ENCODE data around the gene OSTN. TPM values are rescaled to one million over a fixed set of nuclear protein-coding genes. Genes with fewer than 3 reads are reported as not detected.
A peak's percentile ranks its signal among the peaks of the same experiment; 100 is the strongest.

The OSTN gene
- not detected in 2 replicates for total RNA-seq (2014; rRNA removed; shearing (Covaris generic); ENCODE audit: low replicate concordance)

DNA sequence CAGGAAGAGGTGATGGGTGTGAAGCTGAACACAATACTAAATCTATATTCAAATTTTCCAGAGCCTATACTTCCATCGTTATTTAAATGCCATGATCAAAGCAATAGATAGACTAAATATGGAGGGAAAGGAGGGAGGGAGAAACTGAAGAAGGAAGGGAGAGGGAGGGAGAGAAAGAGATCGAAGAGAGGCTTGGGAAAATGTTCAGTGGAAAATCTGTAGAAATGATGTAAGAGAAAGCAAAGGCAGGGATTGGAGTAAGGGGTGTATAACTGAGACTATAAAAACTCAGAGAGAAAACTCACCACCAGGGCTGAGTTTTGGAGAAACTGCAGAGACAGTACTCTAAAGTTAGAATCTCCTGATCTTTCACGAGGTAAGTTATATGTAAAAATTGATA is at the start of gene OSTN:
TSS of gene OSTN (plus strand) at position 310 of the 400 bp plus-strand sequence. CDS start 13,292 bp downstream, outside the sequence.
- DNase-seq, result no peak
- Histone ChIP-seq H3K9me2 (replicated peaks; ENCODE audit: insufficient read depth, low read length) (no peaks in the 10 kb centered on the region), H3K79me2 (ENCODE audit: low read length) (no peaks in the 10 kb centered on the region), H3K27ac (ENCODE audit: low read length) (no peak within 1 kb of the TSS), H4K20me1 (ENCODE audit: insufficient read depth, low read depth, low read length) (no peaks in the 10 kb centered on the region), H2AFZ (ENCODE audit: low read length) (no peak within 1 kb of the TSS), H3K9ac (ENCODE audit: low read length) (no peak within 1 kb of the TSS), H3K36me3 (ENCODE audit: insufficient read depth, low read length) (no peaks in the 10 kb centered on the region), H3K4me2 (ENCODE audit: low read depth, low read length, poor library complexity, severe bottlenecking) (no peak within 1 kb of the TSS), H3K9me3 (ENCODE audit: low read length) (peaks cover 28% of the 10 kb centered on the region), H3K4me1 (ENCODE audit: low read length) (no peaks in the 10 kb centered on the region), H3K27me3 (ENCODE audit: low read length) (no peaks in the 10 kb centered on the region), H3K4me3 (ENCODE audit: low read length) (no peak within 1 kb of the TSS)

- Histone ChIP-seq H4K20me1 (ENCODE audit: insufficient read depth, low read depth, low read length) (no peaks in the 10 kb centered on the region), H3K9ac (ENCODE audit: low read length) (no peak overlapping the region), H3K79me2 (ENCODE audit: low read length) (no peaks in the 10 kb centered on the region), H3K27me3 (ENCODE audit: low read length) (no peaks in the 10 kb centered on the region), H3K4me1 (ENCODE audit: low read length) (no peaks in the 10 kb centered on the region), H3K4me3 (ENCODE audit: low read length) (no peak overlapping the region), H3K36me3 (ENCODE audit: insufficient read depth, low read length) (no peaks in the 10 kb centered on the region), H3K9me3 (ENCODE audit: low read length) (peaks cover 66% of the 10 kb centered on the region), H3K9me2 (replicated peaks; ENCODE audit: insufficient read depth, low read length) (no peaks in the 10 kb centered on the region), H3K4me2 (ENCODE audit: low read depth, low read length, poor library complexity, severe bottlenecking) (no peak overlapping the region), H3K27ac (ENCODE audit: low read length) (no peak overlapping the region), H2AFZ (ENCODE audit: low read length) (no peak overlapping the region; the same call in 1 of the 2 replicates)
- DNase-seq, result no peak
These were observed 47.4 kb upstream of the OSTN start for GRCh38 chr3:191151653-191152052.

GRCh38 chr3:191154827-191155226 is 44.2 kb upstream of the OSTN start:
- Histone ChIP-seq H3K79me2 (ENCODE audit: low read length) (no peaks in the 10 kb centered on the region), H3K4me2 (ENCODE audit: low read depth, low read length, poor library complexity, severe bottlenecking) (no peak overlapping the region), H3K36me3 (ENCODE audit: insufficient read depth, low read length) (no peaks in the 10 kb centered on the region), H3K4me1 (ENCODE audit: low read length) (no peaks in the 10 kb centered on the region), H3K27ac (ENCODE audit: low read length) (no peak overlapping the region), H3K9ac (ENCODE audit: low read length) (no peak overlapping the region), H3K4me3 (ENCODE audit: low read length) (no peak overlapping the region), H3K9me3 (ENCODE audit: low read length) (peaks cover 57% of the 10 kb centered on the region), H4K20me1 (ENCODE audit: insufficient read depth, low read depth, low read length) (no peaks in the 10 kb centered on the region), H3K27me3 (ENCODE audit: low read length) (no peaks in the 10 kb centered on the region), H3K9me2 (replicated peaks; ENCODE audit: insufficient read depth, low read length) (no peaks in the 10 kb centered on the region), H2AFZ (ENCODE audit: low read length) (no peak overlapping the region)
- no peak for DNase-seq

DNA sequence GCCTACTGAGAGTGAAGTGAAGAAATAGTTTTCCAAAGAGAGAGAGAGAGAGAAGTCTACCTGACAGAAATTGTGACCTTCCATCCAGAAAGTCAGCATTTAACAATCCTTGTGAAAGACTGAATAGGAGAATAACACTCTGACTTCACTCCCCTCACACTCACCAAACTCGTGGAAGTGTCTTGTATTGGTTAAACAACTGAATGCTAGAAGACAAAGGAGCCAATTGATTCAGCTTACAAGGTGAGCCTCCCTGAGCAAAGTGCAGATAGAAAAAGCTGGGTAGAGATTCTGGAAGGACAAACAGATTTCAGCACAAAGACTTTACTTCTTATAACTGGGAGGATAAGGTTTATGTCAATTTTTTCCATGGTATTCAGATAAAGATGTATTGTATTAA is 40.8 kb upstream of the OSTN start:
- H3K9me2 ChIP-seq (replicated peaks; ENCODE audit: insufficient read depth, low read length), result no peaks in the 10 kb centered on the region
- H3K4me3 ChIP-seq (ENCODE audit: low read length), result no peak overlapping the region
- H3K27ac ChIP-seq (ENCODE audit: low read length), result no peak overlapping the region
- peaks cover 66% of the 10 kb centered on the region for H3K9me3 ChIP-seq (ENCODE audit: low read length)
- no peaks in the 10 kb centered on the region for H3K36me3 ChIP-seq (ENCODE audit: insufficient read depth, low read length)
- H3K4me1 ChIP-seq (ENCODE audit: low read length), result no peaks in the 10 kb centered on the region
- H4K20me1 ChIP-seq (ENCODE audit: insufficient read depth, low read depth, low read length), result no peaks in the 10 kb centered on the region
- no peak overlapping the region for H3K4me2 ChIP-seq (ENCODE audit: low read depth, low read length, poor library complexity, severe bottlenecking)
- H3K27me3 ChIP-seq (ENCODE audit: low read length), result no peaks in the 10 kb centered on the region
- H2AFZ ChIP-seq (ENCODE audit: low read length), result no peak overlapping the region
- no peak for DNase-seq
- H3K9ac ChIP-seq (ENCODE audit: low read length), result no peak overlapping the region
- H3K79me2 ChIP-seq (ENCODE audit: low read length), result no peaks in the 10 kb centered on the region

GRCh38 chr3:191158815-191159214 is 40.2 kb upstream of the OSTN start:
- no peaks in the 10 kb centered on the region for H4K20me1 ChIP-seq (ENCODE audit: insufficient read depth, low read depth, low read length)
- H3K4me2 ChIP-seq (ENCODE audit: low read depth, low read length, poor library complexity, severe bottlenecking), result no peak overlapping the region
- no peak overlapping the region for H3K9ac ChIP-seq (ENCODE audit: low read length)
- no peaks in the 10 kb centered on the region for H3K4me1 ChIP-seq (ENCODE audit: low read length)
- H3K9me2 ChIP-seq (replicated peaks; ENCODE audit: insufficient read depth, low read length), result no peaks in the 10 kb centered on the region
- no peaks in the 10 kb centered on the region for H3K27me3 ChIP-seq (ENCODE audit: low read length)
- no peak for DNase-seq
- no peak overlapping the region for H2AFZ ChIP-seq (ENCODE audit: low read length)
- no peak overlapping the region for H3K4me3 ChIP-seq (ENCODE audit: low read length)
- H3K9me3 ChIP-seq (ENCODE audit: low read length), result peaks cover 63% of the 10 kb centered on the region
- H3K27ac ChIP-seq (ENCODE audit: low read length), result no peak overlapping the region
- no peaks in the 10 kb centered on the region for H3K36me3 ChIP-seq (ENCODE audit: insufficient read depth, low read length)
- no peaks in the 10 kb centered on the region for H3K79me2 ChIP-seq (ENCODE audit: low read length)

DNA sequence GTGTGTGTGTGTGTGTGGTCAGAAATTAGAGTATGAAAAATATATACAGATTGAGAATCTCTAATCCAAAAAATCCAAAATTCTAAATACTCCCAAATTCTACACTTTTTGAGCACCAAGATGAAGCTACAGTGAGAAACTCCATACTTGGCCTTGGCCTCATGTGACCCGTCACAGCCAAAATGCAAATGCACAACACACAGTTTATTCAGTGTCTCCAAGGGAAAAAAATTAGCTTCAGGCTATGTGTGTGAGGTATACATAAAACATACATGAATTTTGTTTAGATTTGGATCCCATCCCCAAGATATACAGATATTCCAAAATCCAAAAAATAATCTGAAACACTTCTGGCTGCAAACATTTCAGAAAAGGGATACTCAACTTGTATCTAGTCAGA is 33.2 kb upstream of the OSTN start:
- Histone ChIP-seq H3K4me3 (ENCODE audit: low read length) (no peak overlapping the region), H3K27me3 (ENCODE audit: low read length) (no peaks in the 10 kb centered on the region), H3K4me1 (ENCODE audit: low read length) (no peaks in the 10 kb centered on the region), H3K4me2 (ENCODE audit: low read depth, low read length, poor library complexity, severe bottlenecking) (no peak overlapping the region), H3K36me3 (ENCODE audit: insufficient read depth, low read length) (no peaks in the 10 kb centered on the region), H3K9ac (ENCODE audit: low read length) (no peak overlapping the region), H2AFZ (ENCODE audit: low read length) (no peak overlapping the region), H3K79me2 (ENCODE audit: low read length) (no peaks in the 10 kb centered on the region), H3K27ac (ENCODE audit: low read length) (no peak overlapping the region), H4K20me1 (ENCODE audit: insufficient read depth, low read depth, low read length) (no peaks in the 10 kb centered on the region), H3K9me2 (replicated peaks; ENCODE audit: insufficient read depth, low read length) (no peaks in the 10 kb centered on the region), H3K9me3 (ENCODE audit: low read length) (peaks cover 29% of the 10 kb centered on the region)
- DNase-seq, result no peak

- Histone ChIP-seq H3K9me2 (replicated peaks; ENCODE audit: insufficient read depth, low read length) (no peaks in the 10 kb centered on the region), H3K4me3 (ENCODE audit: low read length) (no peak overlapping the region), H3K9ac (ENCODE audit: low read length) (no peak overlapping the region), H3K4me2 (ENCODE audit: low read depth, low read length, poor library complexity, severe bottlenecking) (no peak overlapping the region), H3K27me3 (ENCODE audit: low read length) (no peaks in the 10 kb centered on the region), H3K27ac (ENCODE audit: low read length) (no peak overlapping the region), H3K79me2 (ENCODE audit: low read length) (no peaks in the 10 kb centered on the region), H3K4me1 (ENCODE audit: low read length) (no peaks in the 10 kb centered on the region), H3K9me3 (ENCODE audit: low read length) (peaks cover 30% of the 10 kb centered on the region), H2AFZ (ENCODE audit: low read length) (no peak overlapping the region), H3K36me3 (ENCODE audit: insufficient read depth, low read length) (no peaks in the 10 kb centered on the region), H4K20me1 (ENCODE audit: insufficient read depth, low read depth, low read length) (no peaks in the 10 kb centered on the region)
- no peak for DNase-seq
These were observed 32.7 kb upstream of the OSTN start for GRCh38 chr3:191166368-191166767.

GRCh38 chr3:191169566-191169965 is 29.5 kb upstream of the OSTN start:
- Histone ChIP-seq H3K4me2 (ENCODE audit: low read depth, low read length, poor library complexity, severe bottlenecking) (no peak overlapping the region), H3K9me2 (replicated peaks; ENCODE audit: insufficient read depth, low read length) (no peaks in the 10 kb centered on the region), H3K4me3 (ENCODE audit: low read length) (no peak overlapping the region), H4K20me1 (ENCODE audit: insufficient read depth, low read depth, low read length) (no peaks in the 10 kb centered on the region), H3K9me3 (ENCODE audit: low read length) (peaks cover 28% of the 10 kb centered on the region), H3K36me3 (ENCODE audit: insufficient read depth, low read length) (no peaks in the 10 kb centered on the region), H3K4me1 (ENCODE audit: low read length) (no peaks in the 10 kb centered on the region), H3K27ac (ENCODE audit: low read length) (no peak overlapping the region), H3K27me3 (ENCODE audit: low read length) (no peaks in the 10 kb centered on the region), H3K79me2 (ENCODE audit: low read length) (no peaks in the 10 kb centered on the region), H3K9ac (ENCODE audit: low read length) (no peak overlapping the region), H2AFZ (ENCODE audit: low read length) (no peak overlapping the region)
- DNase-seq, result peak; percentile 9

- Histone ChIP-seq H3K9me3 (ENCODE audit: low read length) (peaks cover 25% of the 10 kb centered on the region), H3K4me2 (ENCODE audit: low read depth, low read length, poor library complexity, severe bottlenecking) (no peak overlapping the region), H3K27me3 (ENCODE audit: low read length) (no peaks in the 10 kb centered on the region), H3K36me3 (ENCODE audit: insufficient read depth, low read length) (no peaks in the 10 kb centered on the region), H3K27ac (ENCODE audit: low read length) (no peak overlapping the region), H3K79me2 (ENCODE audit: low read length) (no peaks in the 10 kb centered on the region), H3K4me3 (ENCODE audit: low read length) (no peak overlapping the region), H3K4me1 (ENCODE audit: low read length) (no peaks in the 10 kb centered on the region), H3K9ac (ENCODE audit: low read length) (no peak overlapping the region), H4K20me1 (ENCODE audit: insufficient read depth, low read depth, low read length) (no peaks in the 10 kb centered on the region), H2AFZ (ENCODE audit: low read length) (no peak overlapping the region), H3K9me2 (replicated peaks; ENCODE audit: insufficient read depth, low read length) (no peaks in the 10 kb centered on the region)
- DNase-seq, result peak; percentile 27
These were observed 28.9 kb upstream of the OSTN start for GRCh38 chr3:191170097-191170496.
